SU-DHL-6 (cell line): ENCODE results near the gene AADACL2.

Experiments
- H2AFZ ChIP-seq: fragments of 200-600 bp; sonication (generic); 2 replicates; pipeline ENCODE4 v1.6.1; 2014; ENCODE audit warnings: low read depth, mild to moderate bottlenecking, moderate library complexity, mixed read lengths, antibody characterized with exemption, low read length; ENCODE audit not compliant: severe bottlenecking
- H3F3A ChIP-seq: fragments of 200-600 bp; shearing (Covaris generic); 2 replicates; pipeline ENCODE4 v1.6.0; 2016; ENCODE audit warnings: antibody characterized with exemption, mild to moderate bottlenecking; ENCODE audit not compliant: insufficient read depth
- H3K27ac ChIP-seq: fragments of 200-600 bp; sonication (generic); 2 replicates; pipeline ENCODE4 v1.5.1; 2016; ENCODE audit warnings: low read depth, mild to moderate bottlenecking, low read length, moderate library complexity, mixed read lengths
- H3K27me3 ChIP-seq: fragments of 200-600 bp; sonication (generic), shearing (Covaris generic); 2 replicates; pipeline ENCODE4 v1.6.0; 2014; ENCODE audit warnings: mild to moderate bottlenecking, low read length
- H3K36me3 ChIP-seq: fragments of 200-600 bp; sonication (generic); 2 replicates; pipeline ENCODE4 v1.6.1; 2014; ENCODE audit warnings: mild to moderate bottlenecking, low read length, mixed read lengths
- H3K4me2 ChIP-seq: fragments of 300-600, 200-600 bp; shearing (Covaris generic), sonication (generic); 2 replicates; pipeline ENCODE4 v1.6.0; 2014; ENCODE audit warnings: low read length, low read depth, mild to moderate bottlenecking; ENCODE audit not compliant: poor library complexity, severe bottlenecking
- H3K4me3 ChIP-seq: fragments of 200-600 bp; sonication (generic); 2 replicates; pipeline ENCODE4 v1.5.1; 2014; ENCODE audit warnings: antibody characterized with exemption, low read length, mild to moderate bottlenecking, mixed read lengths; ENCODE audit not compliant: insufficient read depth, poor library complexity, severe bottlenecking
- H3K79me2 ChIP-seq: fragments of 200-600 bp; sonication (generic); 2 replicates; pipeline ENCODE4 v1.6.1; 2014; ENCODE audit warnings: mild to moderate bottlenecking, low read length, moderate library complexity; ENCODE audit not compliant: insufficient read depth
- H3K9ac ChIP-seq: fragments of 200-600 bp; sonication (generic); 2 replicates; pipeline ENCODE4 v1.7.0; 2014; ENCODE audit warnings: mild to moderate bottlenecking, low read length
- H3K9me2 ChIP-seq: fragments of 200-600 bp; sonication (generic); replicated peaks from 2 replicates; pipeline ENCODE4 v1.6.1; 2014; ENCODE audit warnings: low read length; ENCODE audit not compliant: insufficient read depth
- H3K9me3 ChIP-seq: fragments of 200-600 bp; sonication (generic); 2 replicates; pipeline ENCODE4 v1.6.1; 2014; ENCODE audit warnings: low read length, mixed read lengths; ENCODE audit not compliant: insufficient read depth
- H4K20me1 ChIP-seq: fragments of 200-600 bp; sonication (generic); 2 replicates; pipeline ENCODE4 v1.6.1; 2014; ENCODE audit warnings: low read depth, mild to moderate bottlenecking, antibody characterized with exemption, low read length, moderate library complexity, mixed read lengths
- CTCF ChIP-seq: fragments of 200-600 bp; sonication (generic); IDR thresholded peaks from one replicate; pipeline ENCODE4 v1.5.1; 2017; ENCODE audit warnings: antibody characterized with exemption, mild to moderate bottlenecking, low read length, moderate library complexity; ENCODE audit not compliant: insufficient read depth, poor library complexity, severe bottlenecking
- EZH2phosphoT487 ChIP-seq: fragments of 200-600 bp; sonication (generic), shearing (Covaris generic); conservative IDR thresholded peaks from 2 replicates; pipeline ENCODE4 v1.6.1; 2018; ENCODE audit warnings: mild to moderate bottlenecking, antibody characterized with exemption, low read length, moderate library complexity, mixed read lengths

AADACL2 gene

DNA sequence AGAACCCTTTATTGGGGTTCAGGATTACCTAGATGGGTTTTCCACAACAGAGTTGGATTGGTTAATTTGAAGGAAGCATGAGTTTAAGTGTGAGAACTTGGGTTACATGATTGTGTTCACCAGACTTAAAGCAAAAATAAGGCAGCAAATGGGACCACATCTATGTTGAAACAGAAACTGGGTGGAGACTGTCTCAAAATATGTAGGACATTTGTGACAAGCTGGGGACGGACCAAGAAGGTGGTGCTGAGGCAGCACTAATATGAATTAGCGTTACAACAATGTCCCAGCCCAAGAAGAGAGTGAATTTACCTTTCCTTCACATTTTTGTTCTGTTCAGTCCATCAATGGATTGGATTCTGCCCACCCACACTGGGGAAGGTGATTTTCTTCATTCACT, 866 bp upstream of the AADACL2 start:
- TF ChIP-seq CTCF (no peak), EZH2phosphoT487 (no peak)
- no peak overlapping the region for H2AFZ ChIP-seq
- H3K4me2 ChIP-seq = no peak overlapping the region

DNA sequence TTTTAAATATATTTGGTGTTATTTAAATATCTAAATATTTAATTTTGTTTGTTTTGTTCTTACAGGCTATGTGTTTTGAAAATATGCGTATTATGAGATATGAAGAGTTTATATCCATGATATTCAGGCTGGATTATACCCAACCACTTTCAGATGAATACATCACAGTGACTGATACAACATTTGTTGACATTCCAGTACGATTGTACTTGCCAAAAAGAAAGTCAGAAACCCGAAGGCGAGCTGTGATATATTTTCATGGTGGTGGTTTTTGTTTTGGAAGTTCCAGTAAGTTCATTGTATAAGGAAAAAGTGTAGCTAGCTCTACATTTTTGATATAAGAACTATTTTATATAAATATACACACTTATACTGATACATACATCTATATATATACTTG, 6.9 kb downstream of the AADACL2 start:
- TF ChIP-seq EZH2phosphoT487 (no peak), CTCF (no peak)
- no peaks in the 10 kb centered on the region for H3K36me3 ChIP-seq
- H3F3A ChIP-seq = no peaks in the 10 kb centered on the region
- no peak overlapping the region for H3K4me3 ChIP-seq
- H3K9me3 ChIP-seq = no peaks in the 10 kb centered on the region
- H3K79me2 ChIP-seq = no peaks in the 10 kb centered on the region
- H3K4me2 ChIP-seq = no peak overlapping the region
- H3K27ac ChIP-seq = no peak overlapping the region
- no peaks in the 10 kb centered on the region; the same call in 1 of the 2 replicates for H4K20me1 ChIP-seq
- no peak overlapping the region for H2AFZ ChIP-seq
- H3K9ac ChIP-seq = no peak overlapping the region
- H3K9me2 ChIP-seq = no peaks in the 10 kb centered on the region
- no peaks in the 10 kb centered on the region for H3K27me3 ChIP-seq

More for the DNA sequence above, 866 bp upstream of the AADACL2 start:
- Histone ChIP-seq H3K9me2 (no peaks in the 10 kb centered on the region), H3K9me3 (no peaks in the 10 kb centered on the region), H3K79me2 (no peaks in the 10 kb centered on the region), H3K27me3 (no peaks in the 10 kb centered on the region), H4K20me1 (no peaks in the 10 kb centered on the region), H3F3A (no peaks in the 10 kb centered on the region), H3K36me3 (no peaks in the 10 kb centered on the region), H3K27ac (no peak overlapping the region), H3K4me3 (no peak overlapping the region), H3K9ac (no peak overlapping the region)

GRCh38 chr3:151743855-151744254, 10.1 kb downstream of the AADACL2 start:
- Histone ChIP-seq H3K9ac (no peak overlapping the region), H3F3A (no peaks in the 10 kb centered on the region), H3K4me3 (no peak overlapping the region), H3K27me3 (no peaks in the 10 kb centered on the region), H3K79me2 (no peaks in the 10 kb centered on the region), H4K20me1 (no peaks in the 10 kb centered on the region; the same call in 1 of the 2 replicates), H2AFZ (no peak overlapping the region), H3K9me3 (no peaks in the 10 kb centered on the region), H3K9me2 (no peaks in the 10 kb centered on the region), H3K27ac (no peak overlapping the region), H3K36me3 (no peaks in the 10 kb centered on the region), H3K4me2 (no peak overlapping the region)
- TF ChIP-seq CTCF (no peak), EZH2phosphoT487 (no peak)

DNA sequence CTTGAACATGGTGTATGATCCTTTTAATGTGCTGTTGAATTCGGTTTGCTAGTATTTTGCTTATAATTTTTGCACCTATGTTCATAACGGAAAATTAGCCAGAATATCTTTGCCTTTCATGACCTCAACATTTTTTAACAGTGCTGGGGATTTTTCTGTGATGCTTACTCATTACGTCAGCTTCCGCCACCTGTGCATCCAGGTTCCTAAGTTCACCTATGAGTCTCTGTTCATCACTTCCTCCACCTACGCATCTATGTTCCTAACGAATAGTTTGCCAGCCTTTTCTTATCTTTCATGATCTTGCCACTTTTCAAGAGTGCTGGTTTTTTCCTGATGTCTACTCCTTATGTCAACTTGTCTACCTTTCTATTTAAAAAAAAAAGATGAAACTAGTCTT, 16.5 kb downstream of the AADACL2 start:
- Histone ChIP-seq H3K9me3 (no peaks in the 10 kb centered on the region), H3K36me3 (no peaks in the 10 kb centered on the region), H3K79me2 (no peaks in the 10 kb centered on the region), H3K4me3 (no peak overlapping the region), H3F3A (no peaks in the 10 kb centered on the region), H3K9me2 (no peaks in the 10 kb centered on the region), H3K27me3 (no peaks in the 10 kb centered on the region), H3K4me2 (no peak overlapping the region), H2AFZ (no peak overlapping the region), H4K20me1 (no peaks in the 10 kb centered on the region), H3K27ac (no peak overlapping the region), H3K9ac (no peak overlapping the region)
- TF ChIP-seq EZH2phosphoT487 = no peak
- TF ChIP-seq CTCF = no peak
